Dendritic cell treated with granulocyte-macrophage colony-stimulating factor and Interleukin-4, amounts not matched to agents 40 ng/mL and 50 ng/mL, for 4 days (primary cell): ENCODE measurements around the gene DPYSL4.

Experiments used
- H3K27ac Mint-ChIP-seq: one replicate; pipeline ENCODE4 v1.8.0; 2022; ENCODE audit warnings: mild to moderate bottlenecking, mixed read lengths
- H3K27me3 Mint-ChIP-seq: one replicate; pipeline ENCODE4 v1.8.0; 2022; ENCODE audit warnings: mild to moderate bottlenecking, mixed read lengths
- H3K36me3 Mint-ChIP-seq: one replicate; pipeline ENCODE4 v1.8.0; 2022; ENCODE audit warnings: low read depth, mixed read lengths
- H3K4me1 Mint-ChIP-seq: one replicate; pipeline ENCODE4 v1.8.0; 2022; ENCODE audit warnings: low read depth, mixed read lengths
- H3K4me3 Mint-ChIP-seq: one replicate; pipeline ENCODE4 v1.8.0; 2022; ENCODE audit warnings: mild to moderate bottlenecking, moderate library complexity, mixed read lengths
- H3K9me3 Mint-ChIP-seq: one replicate; pipeline ENCODE4 v1.8.0; 2022; ENCODE audit warnings: mixed read lengths
- intact Hi-C: fragments of 100-400 bp; cut with micrococcal nuclease; formaldehyde crosslinking; loops from one replicate; pipeline ENCODE4 v1.15.0; 2022

DPYSL4 gene

GRCh38 chr10:132163826-132164515 lies 22.8 kb upstream of the DPYSL4 start:
- intact Hi-C loops = no loop called here
- Mint-ChIP-seq H3K4me1 (peaks cover 5% of the 10 kb centered on the region), H3K9me3 (peaks cover 5% of the 10 kb centered on the region), H3K4me3 (no peak overlapping the region), H3K27ac (no peak overlapping the region), H3K36me3 (no peaks in the 10 kb centered on the region), H3K27me3 (peaks cover 18% of the 10 kb centered on the region)

- Mint-ChIP-seq H3K9me3 (no peaks in the 10 kb centered on the region), H3K4me1 (peaks cover 5% of the 10 kb centered on the region), H3K36me3 (no peaks in the 10 kb centered on the region), H3K27ac (no peak overlapping the region), H3K4me3 (no peak overlapping the region), H3K27me3 (peaks cover 18% of the 10 kb centered on the region)
- intact Hi-C loops = no loop called here
Observed at GRCh38 chr10:132164761-132165278, 21.9 kb upstream of the DPYSL4 start.

- intact Hi-C loops = no loop called here
- Mint-ChIP-seq H3K4me3 (no peak overlapping the region), H3K27ac (no peak overlapping the region), H3K4me1 (peaks cover 5% of the 10 kb centered on the region), H3K36me3 (no peaks in the 10 kb centered on the region), H3K9me3 (no peaks in the 10 kb centered on the region), H3K27me3 (peaks cover 18% of the 10 kb centered on the region)
Observed at GRCh38 chr10:132165416-132165980, 21.2 kb upstream of the DPYSL4 start.

GRCh38 chr10:132166216-132166950 lies 20.4 kb upstream of the DPYSL4 start:
- H3K36me3 Mint-ChIP-seq = no peaks in the 10 kb centered on the region
- intact Hi-C loops = no loop called here
- H3K27ac Mint-ChIP-seq = no peak overlapping the region
- peaks cover 5% of the 10 kb centered on the region for H3K4me1 Mint-ChIP-seq
- no peak overlapping the region for H3K4me3 Mint-ChIP-seq
- peaks cover 18% of the 10 kb centered on the region for H3K27me3 Mint-ChIP-seq
- no peaks in the 10 kb centered on the region for H3K9me3 Mint-ChIP-seq

- H3K27ac Mint-ChIP-seq = no peak overlapping the region
- H3K9me3 Mint-ChIP-seq = no peaks in the 10 kb centered on the region
- intact Hi-C loops = no loop called here
- no peaks in the 10 kb centered on the region for H3K36me3 Mint-ChIP-seq
- no peaks in the 10 kb centered on the region for H3K4me1 Mint-ChIP-seq
- no peak overlapping the region for H3K4me3 Mint-ChIP-seq
- peaks cover 15% of the 10 kb centered on the region for H3K27me3 Mint-ChIP-seq
Observed at GRCh38 chr10:132167041-132167674, 19.6 kb upstream of the DPYSL4 start.

- Mint-ChIP-seq H3K36me3 (no peaks in the 10 kb centered on the region), H3K4me3 (no peak overlapping the region), H3K27me3 (peaks cover 12% of the 10 kb centered on the region), H3K27ac (no peak overlapping the region), H3K4me1 (no peaks in the 10 kb centered on the region), H3K9me3 (peaks cover 2% of the 10 kb centered on the region)
- intact Hi-C loops = no loop called here
Observed at GRCh38 chr10:132167976-132168375, 18.8 kb upstream of the DPYSL4 start.

GRCh38 chr10:132168571-132169030 lies 18.1 kb upstream of the DPYSL4 start:
- Mint-ChIP-seq H3K27me3 (peaks cover 9% of the 10 kb centered on the region), H3K27ac (no peak overlapping the region), H3K36me3 (no peaks in the 10 kb centered on the region), H3K4me1 (no peaks in the 10 kb centered on the region), H3K9me3 (peaks cover 8% of the 10 kb centered on the region), H3K4me3 (no peak overlapping the region)
- intact Hi-C loops = no loop called here

GRCh38 chr10:132169031-132169765 lies 17.6 kb upstream of the DPYSL4 start:
- no peak overlapping the region for H3K4me3 Mint-ChIP-seq
- intact Hi-C loops = no loop called here
- no peaks in the 10 kb centered on the region for H3K4me1 Mint-ChIP-seq
- H3K36me3 Mint-ChIP-seq = no peaks in the 10 kb centered on the region
- peaks cover 7% of the 10 kb centered on the region for H3K27me3 Mint-ChIP-seq
- no peak overlapping the region for H3K27ac Mint-ChIP-seq
- H3K9me3 Mint-ChIP-seq = peaks cover 12% of the 10 kb centered on the region

GRCh38 chr10:132169766-132170560 lies 16.8 kb upstream of the DPYSL4 start:
- Mint-ChIP-seq H3K9me3 (peaks cover 12% of the 10 kb centered on the region), H3K36me3 (no peaks in the 10 kb centered on the region), H3K4me3 (no peak overlapping the region), H3K4me1 (no peaks in the 10 kb centered on the region), H3K27ac (no peak overlapping the region), H3K27me3 (peaks cover 8% of the 10 kb centered on the region)
- intact Hi-C loops = no loop called here

GRCh38 chr10:132170561-132171361 lies 16.0 kb upstream of the DPYSL4 start:
- no peak overlapping the region for H3K27ac Mint-ChIP-seq
- H3K4me3 Mint-ChIP-seq = no peak overlapping the region
- H3K4me1 Mint-ChIP-seq = no peaks in the 10 kb centered on the region
- peaks cover 12% of the 10 kb centered on the region for H3K9me3 Mint-ChIP-seq
- H3K27me3 Mint-ChIP-seq = peaks cover 14% of the 10 kb centered on the region
- H3K36me3 Mint-ChIP-seq = no peaks in the 10 kb centered on the region
- intact Hi-C loops = no loop called here

- H3K27me3 Mint-ChIP-seq = peaks cover 29% of the 10 kb centered on the region
- intact Hi-C loops = no loop called here
- no peak overlapping the region for H3K4me3 Mint-ChIP-seq
- no peaks in the 10 kb centered on the region for H3K36me3 Mint-ChIP-seq
- no peaks in the 10 kb centered on the region for H3K4me1 Mint-ChIP-seq
- H3K9me3 Mint-ChIP-seq = peaks cover 12% of the 10 kb centered on the region
- no peak overlapping the region for H3K27ac Mint-ChIP-seq
Observed at GRCh38 chr10:132172091-132173066, 14.4 kb upstream of the DPYSL4 start.
